H1 (cell line): Measurements from ENCODE around the gene MAGI1. TPM values are rescaled to one million over a fixed set of nuclear protein-coding genes. Genes with fewer than 3 reads are reported as not detected.

Source experiments
- CTCF ChIA-PET: fragments of 300-600 bp; sonication (Branson Sonifier 250); formaldehyde crosslinking; loops from one replicate; lab custom pipeline; 2021; ENCODE audit not compliant: partially characterized antibody; lab: Charles Lee
- POLR2A ChIA-PET: fragments of 300-600 bp; sonication (Branson Sonifier 250); formaldehyde crosslinking; loops from one replicate; lab custom pipeline; 2021; ENCODE audit warnings: inconsistent platforms; ENCODE audit not compliant: partially characterized antibody; lab: Charles Lee
- DNase-seq, 2 experiments: peaks; one replicate each; pipeline versions ENCODE4 v3.0.0 to v3.0.0-alpha.2; 2010 to 2022; ENCODE audit warnings: low spot score in 2 of 2, low read depth in 1 of 2, mixed read lengths in 1 of 2
- FAIRE-seq: peaks from 2 replicates; lab custom pipeline; 2011; peaks lifted over from hg19 to GRCh38; lab: Jason Lieb, UNC
- H2AFZ ChIP-seq: 2 replicates; pipeline ENCODE4 v1.8.1; 2012; ENCODE audit warnings: low read length, inconsistent platforms
- H2AK5ac ChIP-seq: 2 replicates; pipeline ENCODE4 v1.6.1; 2013; ENCODE audit warnings: low read depth, low read length
- H2BK120ac ChIP-seq: replicated peaks from 2 replicates; pipeline ENCODE3; 2013; ENCODE audit warnings: low read depth, low read length, inconsistent platforms
- H2BK12ac ChIP-seq: 2 replicates; pipeline ENCODE4 v1.6.1; 2013; ENCODE audit warnings: low read depth, low read length
- H2BK15ac ChIP-seq: 2 replicates; pipeline ENCODE4 v1.6.1; 2013; ENCODE audit warnings: low read length
- H2BK20ac ChIP-seq: 2 replicates; pipeline ENCODE4 v1.6.1; 2013; ENCODE audit warnings: low read length
- H2BK5ac ChIP-seq: 2 replicates; pipeline ENCODE4 v1.6.1; 2013; ENCODE audit warnings: low read depth, low read length
- H3K14ac ChIP-seq: 2 replicates; pipeline ENCODE4 v1.6.1; 2013; ENCODE audit warnings: inconsistent platforms; ENCODE audit not compliant: insufficient read length
- H3K18ac ChIP-seq: 2 replicates; pipeline ENCODE4 v1.6.1; 2013; ENCODE audit warnings: low read length; ENCODE audit errors: extremely low read depth
- H3K23ac ChIP-seq: 2 replicates; pipeline ENCODE4 v1.6.1; 2013; ENCODE audit warnings: inconsistent platforms; ENCODE audit not compliant: insufficient read length
- H3K23me2 ChIP-seq: 2 replicates; pipeline ENCODE4 v1.6.1; 2013; ENCODE audit warnings: low read depth, low read length
- H3K27ac ChIP-seq: 2 replicates; pipeline ENCODE4 v1.6.1; 2011; ENCODE audit warnings: low read depth, low read length, inconsistent platforms
- H3K27me3 ChIP-seq, 4 experiments: replicated peaks in 1 of 4; 1 replicate in 1 of 4; 2 replicates in 3 of 4; pipeline versions ENCODE4 v1.6.1 to v1.8.1; 2011 to 2013; ENCODE audit warnings: low read length in 3 of 4, mild to moderate bottlenecking in 3 of 4, inconsistent platforms in 2 of 4, mixed read lengths in 2 of 4, moderate library complexity in 1 of 4; ENCODE audit not compliant: control insufficient read depth in 3 of 4, insufficient read depth in 3 of 4; ENCODE audit errors: extremely low read depth in 1 of 4
- H3K36me3 ChIP-seq, 4 experiments: 2 replicates each; pipeline versions ENCODE4 v1.6.1 to v1.8.1; 2011 to 2013; ENCODE audit warnings: mild to moderate bottlenecking in 4 of 4, low read length in 3 of 4, moderate library complexity in 2 of 4, control low read depth in 1 of 4, inconsistent platforms in 1 of 4; ENCODE audit not compliant: insufficient read depth in 4 of 4, control insufficient read depth in 2 of 4
- H3K4ac ChIP-seq: replicated peaks from 2 replicates; pipeline ENCODE3; 2013; ENCODE audit warnings: low read length, low read depth, mixed read lengths, inconsistent platforms; ENCODE audit not compliant: insufficient read length
- H3K4me1 ChIP-seq, 4 experiments: replicated peaks in 1 of 4; 1 replicate in 1 of 4; 2 replicates in 3 of 4; pipeline versions ENCODE4 v1.6.1 to v1.8.1; 2011 to 2013; ENCODE audit warnings: low read length in 3 of 4, inconsistent platforms in 2 of 4, mixed read lengths in 1 of 4; ENCODE audit not compliant: insufficient read depth in 4 of 4, control insufficient read depth in 3 of 4
- H3K4me2 ChIP-seq, 2 experiments: 2 replicates each; pipeline versions ENCODE4 v1.6.1 to v1.8.1; 2011 to 2013; ENCODE audit warnings: low read depth in 2 of 2, low read length in 2 of 2, control low read depth in 1 of 2, inconsistent platforms in 1 of 2, mild to moderate bottlenecking in 1 of 2; ENCODE audit not compliant: insufficient read depth in 1 of 2
- H3K4me3 ChIP-seq, 4 experiments: fragments of 200-600, 300-600 bp in 1 of 4; sonication (generic), shearing (Covaris generic), sonication (Bioruptor Twin) in 1 of 4; 2 replicates each; pipeline versions ENCODE4 v1.5.1 to v1.8.1; 2011 to 2016; ENCODE audit warnings: low read length in 4 of 4, low read depth in 3 of 4, control low read depth in 2 of 4, inconsistent platforms in 2 of 4, mild to moderate bottlenecking in 2 of 4, mixed read lengths in 1 of 4, moderate library complexity in 1 of 4; ENCODE audit not compliant: insufficient read depth in 2 of 4; ENCODE audit errors: extremely low read depth in 1 of 4
- H3K56ac ChIP-seq: replicated peaks from 2 replicates; pipeline ENCODE3; 2013; ENCODE audit warnings: low read depth, mild to moderate bottlenecking, mixed read lengths, low read length, inconsistent platforms; ENCODE audit not compliant: insufficient read length
- H3K79me1 ChIP-seq: 2 replicates; pipeline ENCODE4 v1.6.1; 2013; ENCODE audit warnings: low read depth, low read length, control low read depth
- H3K79me2 ChIP-seq, 2 experiments: 2 replicates each; pipeline versions ENCODE4 v1.6.1 to v1.8.1; 2012 to 2013; ENCODE audit warnings: low read length in 2 of 2, mild to moderate bottlenecking in 2 of 2, inconsistent platforms in 1 of 2; ENCODE audit not compliant: insufficient read depth in 2 of 2, control insufficient read depth in 1 of 2
- H3K9ac ChIP-seq, 4 experiments: replicated peaks in 1 of 4; 1 replicate in 1 of 4; 2 replicates in 3 of 4; pipeline versions ENCODE4 v1.6.1 to v1.8.1; 2011 to 2013; ENCODE audit warnings: low read depth in 3 of 4, low read length in 3 of 4, control low read depth in 2 of 4, mild to moderate bottlenecking in 2 of 4, moderate library complexity in 2 of 4, inconsistent platforms in 1 of 4; ENCODE audit errors: extremely low read depth in 1 of 4
- H3K9me3 ChIP-seq, 2 experiments: 2 replicates each; pipeline versions ENCODE4 v1.6.1 to v1.8.1; 2012 to 2013; ENCODE audit warnings: mild to moderate bottlenecking in 2 of 2, moderate library complexity in 2 of 2, control low read depth in 1 of 2, inconsistent platforms in 1 of 2, low read depth in 1 of 2, low read length in 1 of 2, mixed read lengths in 1 of 2; ENCODE audit not compliant: insufficient read depth in 2 of 2
- H4K20me1 ChIP-seq, 2 experiments: replicated peaks in 1 of 2; 2 replicates each; pipeline versions ENCODE3 to v1.8.1; 2011 to 2013; ENCODE audit warnings: inconsistent platforms in 2 of 2, low read length in 2 of 2, mild to moderate bottlenecking in 1 of 2; ENCODE audit not compliant: insufficient read depth in 2 of 2, control insufficient read depth in 1 of 2
- H4K5ac ChIP-seq: 2 replicates; pipeline ENCODE4 v1.6.1; 2013; ENCODE audit warnings: low read length, low read depth, mixed read lengths, inconsistent platforms; ENCODE audit not compliant: insufficient read length
- H4K8ac ChIP-seq: 2 replicates; pipeline ENCODE4 v1.8.0; 2013; ENCODE audit warnings: mild to moderate bottlenecking, moderate library complexity, low read length, inconsistent platforms; ENCODE audit not compliant: insufficient read depth; ENCODE audit errors: extremely low read depth
- H4K91ac ChIP-seq: replicated peaks from 2 replicates; pipeline ENCODE3; 2013; ENCODE audit warnings: low read length, mixed read lengths, inconsistent platforms; ENCODE audit not compliant: insufficient read length
- ASH2L ChIP-seq: fragments of 200-600, 300-600 bp; sonication (generic); IDR thresholded peaks from one replicate; pipeline ENCODE4 v1.7.1; 2017; ENCODE audit warnings: low read length
- BCL11A ChIP-seq, 2 experiments: IDR thresholded peaks; one replicate each; pipeline ENCODE4 v1.6.1; 2011; ENCODE audit warnings: low read depth in 2 of 2, low read length in 2 of 2, mild to moderate bottlenecking in 2 of 2
- CHD1 ChIP-seq: IDR thresholded peaks from 2 replicates; pipeline ENCODE4 v1.6.1; 2012; ENCODE audit warnings: low read depth, low read length, improper control_type of control experiment
- CHD2 ChIP-seq: IDR thresholded peaks from 2 replicates; pipeline ENCODE4 v1.6.1; 2012; ENCODE audit warnings: low read length, improper control_type of control experiment
- E2F6 ChIP-seq: IDR thresholded peaks from 2 replicates; pipeline ENCODE4 v1.6.1; 2012; ENCODE audit warnings: inconsistent platforms
- FOSL1 ChIP-seq: IDR thresholded peaks from 2 replicates; pipeline ENCODE4 v1.6.1; 2011; ENCODE audit warnings: mild to moderate bottlenecking, low read depth, low read length, moderate library complexity; ENCODE audit not compliant: insufficient read depth
- NANOG ChIP-seq: IDR thresholded peaks from 2 replicates; pipeline ENCODE4 v1.6.1; 2011; ENCODE audit warnings: low read length, low read depth, mild to moderate bottlenecking, inconsistent platforms; ENCODE audit not compliant: insufficient read depth, poor library complexity, severe bottlenecking
- NRF1 ChIP-seq: IDR thresholded peaks from 2 replicates; pipeline ENCODE4 v1.6.1; 2011; ENCODE audit warnings: mild to moderate bottlenecking, low read depth, low read length, improper control_type of control experiment
- RNF2 ChIP-seq: fragments of 200-900, 300-1000 bp; sonication (generic); IDR thresholded peaks from 2 replicates; pipeline ENCODE4 v1.7.1; 2016; ENCODE audit warnings: borderline replicate concordance, low read depth, mild to moderate bottlenecking, antibody characterized with exemption, low read length; ENCODE audit not compliant: poor library complexity, severe bottlenecking; ENCODE audit errors: missing control alignments
- SRF ChIP-seq: IDR thresholded peaks from 2 replicates; pipeline ENCODE4 v1.6.1; 2011; ENCODE audit warnings: mild to moderate bottlenecking, low read depth, low read length, moderate library complexity
- TBP ChIP-seq: IDR thresholded peaks from 2 replicates; pipeline ENCODE4 v1.6.1; 2011; ENCODE audit warnings: low read depth, low read length, improper control_type of control experiment
- WGBS, 2 experiments: shearing (Covaris generic) in 1 of 2; methylation state at CpG; one replicate each; pipeline versions ENCODE4 v1.1.6 to v1.1.7; 2013 to 2015; ENCODE audit warnings: low lambda C conversion rate in 2 of 2, mixed read lengths in 2 of 2, inconsistent platforms in 1 of 2, low coverage in 1 of 2, missing lambda C conversion rate in 1 of 2; ENCODE audit not compliant: insufficient replicate concordance in 2 of 2, insufficient coverage in 1 of 2, insufficient read length in 1 of 2; ENCODE audit errors: extremely low coverage in 1 of 2, missing lambda C conversion rate in 1 of 2; 5-methylcytosine and 5-hydroxymethylcytosine counted together
- polyA plus RNA-seq, 7 experiments: library from polyadenylated mRNA; depleted of rRNA in 3 of 7; stranded (reverse) in 5 of 7; unstranded in 2 of 7; fragments of >200 nt in 5 of 7; fragments of 200-250 nt in 2 of 7; gene quantifications; 1 replicate in 5 of 7; 2 replicates in 1 of 7; 4 replicates in 1 of 7; pipeline versions ENCODE4 v1.2.1 to v1.2.3, GENCODE V29; 2011 to 2013; ENCODE audit warnings: missing spikeins in 2 of 7, mixed read lengths in 2 of 7
- total RNA-seq: library from RNA; stranded (reverse); fragmentation: NEBNext Ultra II Directional; extraction: Animal tissue kit (Norgen Biotek cat#: 25700); gene quantifications from 2 replicates; pipeline ENCODE4 v1.2.1, GENCODE V29; 2021
- TF ChIP-seq, protein P1 (sequence below): IDR thresholded peaks from 2 replicates; pipeline ENCODE4 v1.6.1; 2011; ENCODE audit warnings: low read depth, mild to moderate bottlenecking, low read length; ENCODE audit not compliant: insufficient read depth

The MAGI1 gene
- total and polyA plus RNA-seq, 2 of the 8 experiments (the other 6 are each of a cell fraction or from before 2014, with no cell fraction given), result 19.8 to 78.0 TPM

GRCh38 chr3:65342084-65342683, 696.5 kb downstream of the MAGI1 start:
- 42% methylated on average over 12 of the region's 12 CpGs; no CpG with 5 or more reads in 1 of the 2 experiments for WGBS, 2 experiments
- TF ChIP-seq FOSL1 (no peak), CHD2 (no peak), ASH2L (no peak), RNF2 (no peak), TBP (no peak), BCL11A (IDR thresholded peaks at IDR 0.05; ENCODE audit: low read depth in 2 of 2, low read length in 2 of 2) (no peak), NANOG (no peak), CHD1 (no peak), SRF (no peak), E2F6 (no peak), NRF1 (no peak)
- TF ChIP-seq, protein P1, sequence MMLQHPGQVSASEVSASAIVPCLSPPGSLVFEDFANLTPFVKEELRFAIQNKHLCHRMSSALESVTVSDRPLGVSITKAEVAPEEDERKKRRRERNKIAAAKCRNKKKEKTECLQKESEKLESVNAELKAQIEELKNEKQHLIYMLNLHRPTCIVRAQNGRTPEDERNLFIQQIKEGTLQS, result no peak

More at GRCh38 chr3:65342084-65342683, 696.5 kb downstream of the MAGI1 start:
- H3K23me2 ChIP-seq, result no peaks in the 10 kb centered on the region
- no peak overlapping the region for H3K18ac ChIP-seq
- no peak overlapping the region for H2BK12ac ChIP-seq
- DNase-seq, result peak; percentile 59 to 89
- H4K8ac ChIP-seq, result no peak overlapping the region
- H3K4me3 ChIP-seq, result no peak overlapping the region
- no peak overlapping the region for H3K4me2 ChIP-seq
- H3K14ac ChIP-seq, result no peak overlapping the region
- H3K27me3 ChIP-seq, result no peaks in the 10 kb centered on the region
- CTCF ChIA-PET, result interaction anchor here (0.5 to 3.8 kb wide), 30 partner anchors 8 to 982 kb away, joined by 3 to 20 read pairs (median 4); no protein-coding TSS in a partner anchor
- no peak overlapping the region for H2AFZ ChIP-seq
- H3K4ac ChIP-seq, result no peak overlapping the region
- no peaks in the 10 kb centered on the region for H3K79me2 ChIP-seq
- no peak overlapping the region for H4K91ac ChIP-seq
- H2BK5ac ChIP-seq, result no peak overlapping the region
- no peak overlapping the region for H4K5ac ChIP-seq
- H2BK15ac ChIP-seq, result no peak overlapping the region
- H3K79me1 ChIP-seq, result no peaks in the 10 kb centered on the region
- H3K23ac ChIP-seq, result no peak overlapping the region
- no peak overlapping the region for H2AK5ac ChIP-seq
- H3K4me1 ChIP-seq, result peaks cover 4 to 18% (median 7%) of the 10 kb centered on the region in 4 experiments; a peak in 6 of 7 replicates
- H2BK120ac ChIP-seq, result no peak overlapping the region
- H2BK20ac ChIP-seq, result no peak overlapping the region
- peak; percentile 89 for FAIRE-seq
- POLR2A ChIA-PET, result no interaction called here
- H3K9ac ChIP-seq, result no peak overlapping the region
- H3K36me3 ChIP-seq, result no peaks in the 10 kb centered on the region
- no peaks in the 10 kb centered on the region for H3K9me3 ChIP-seq
- H3K56ac ChIP-seq, result no peak overlapping the region
- H4K20me1 ChIP-seq, result no peaks in the 10 kb centered on the region
- H3K27ac ChIP-seq, result no peak overlapping the region
